ENCODE data around the gene RNF43.
A peak's percentile ranks its signal among the peaks of the same experiment; 100 is the strongest.

RNF43 gene

GRCh38 chr17:58420827-58421226, 3.5 kb upstream of the RNF43 start:
- Histone ChIP-seq H3K36me3 (ENCODE audit: control insufficient read depth, insufficient read depth, low read length) (no peaks in the 10 kb centered on the region), H3K9me3 (ENCODE audit: control insufficient read depth, low read length) (no peaks in the 10 kb centered on the region), H3K4me1 (ENCODE audit: control insufficient read depth, insufficient read depth, low read length, poor library complexity, severe bottlenecking) (peaks cover 7% of the 10 kb centered on the region), H3K27ac (ENCODE audit: low read depth, low read length, severe bottlenecking) (no peak overlapping the region), H3K4me3 (ENCODE audit: extremely low read depth, insufficient read depth, low read length, poor library complexity, severe bottlenecking) (no peak overlapping the region)
- WGBS, 2 experiments (ENCODE audit: insufficient coverage in 2 of 2), result 80% methylated on average over 1 of the region's 2 CpGs; no CpG with 5 or more reads in 1 of the 2 experiments

GRCh38 chr17:58416937-58417299, 416 bp downstream of the RNF43 start:
- H3K4me3 ChIP-seq (ENCODE audit: extremely low read depth, insufficient read depth, low read length, poor library complexity, severe bottlenecking), result peak overlapping the region; percentile 33
- H3K9me3 ChIP-seq (ENCODE audit: control insufficient read depth, low read length), result no peaks in the 10 kb centered on the region
- H3K27ac ChIP-seq (ENCODE audit: low read depth, low read length, severe bottlenecking), result peak overlapping the region; percentile 12
- 35% methylated on average over 5 of the region's 6 CpGs; no CpG with 5 or more reads in 1 of the 2 experiments for WGBS, 2 experiments (ENCODE audit: insufficient coverage in 2 of 2)
- peaks cover 11% of the 10 kb centered on the region for H3K4me1 ChIP-seq (ENCODE audit: control insufficient read depth, insufficient read depth, low read length, poor library complexity, severe bottlenecking)
- no peaks in the 10 kb centered on the region for H3K36me3 ChIP-seq (ENCODE audit: control insufficient read depth, insufficient read depth, low read length)

GRCh38 chr17:58416396-58416795, 938 bp downstream of the RNF43 start:
- peaks cover 8% of the 10 kb centered on the region for H3K4me1 ChIP-seq (ENCODE audit: control insufficient read depth, insufficient read depth, low read length, poor library complexity, severe bottlenecking)
- no peaks in the 10 kb centered on the region for H3K9me3 ChIP-seq (ENCODE audit: control insufficient read depth, low read length)
- peak overlapping the region; percentile 33 for H3K4me3 ChIP-seq (ENCODE audit: extremely low read depth, insufficient read depth, low read length, poor library complexity, severe bottlenecking)
- no peak overlapping the region for H3K27ac ChIP-seq (ENCODE audit: low read depth, low read length, severe bottlenecking)
- no peaks in the 10 kb centered on the region for H3K36me3 ChIP-seq (ENCODE audit: control insufficient read depth, insufficient read depth, low read length)
- no CpG with 5 or more reads among the region's 4 CpGs for WGBS, 2 experiments (ENCODE audit: insufficient coverage in 2 of 2)

GRCh38 chr17:58415371-58416055, 1.8 kb downstream of the RNF43 start:
- Histone ChIP-seq H3K36me3 (ENCODE audit: control insufficient read depth, insufficient read depth, low read length) (no peaks in the 10 kb centered on the region), H3K9me3 (ENCODE audit: control insufficient read depth, low read length) (no peaks in the 10 kb centered on the region), H3K4me1 (ENCODE audit: control insufficient read depth, insufficient read depth, low read length, poor library complexity, severe bottlenecking) (peaks cover 11% of the 10 kb centered on the region), H3K4me3 (ENCODE audit: extremely low read depth, insufficient read depth, low read length, poor library complexity, severe bottlenecking) (peak overlapping the region; percentile 12), H3K27ac (ENCODE audit: low read depth, low read length, severe bottlenecking) (no peak overlapping the region)
- 52 to 62% methylated on average over 5 of the region's 6 CpGs for WGBS, 2 experiments (ENCODE audit: insufficient coverage in 2 of 2)

- WGBS, 2 experiments (ENCODE audit: insufficient coverage in 2 of 2), result 76 to 86% methylated on average over 2 to 3 of the region's 3 CpGs
- no peaks in the 10 kb centered on the region for H3K9me3 ChIP-seq (ENCODE audit: control insufficient read depth, low read length)
- peaks cover 11% of the 10 kb centered on the region for H3K4me1 ChIP-seq (ENCODE audit: control insufficient read depth, insufficient read depth, low read length, poor library complexity, severe bottlenecking)
- H3K27ac ChIP-seq (ENCODE audit: low read depth, low read length, severe bottlenecking), result no peak overlapping the region
- no peak overlapping the region for H3K4me3 ChIP-seq (ENCODE audit: extremely low read depth, insufficient read depth, low read length, poor library complexity, severe bottlenecking)
- no peaks in the 10 kb centered on the region for H3K36me3 ChIP-seq (ENCODE audit: control insufficient read depth, insufficient read depth, low read length)
Measured at GRCh38 chr17:58414596-58414997, 2.7 kb downstream of the RNF43 start.

- H3K4me1 ChIP-seq (ENCODE audit: control insufficient read depth, insufficient read depth, low read length, poor library complexity, severe bottlenecking), result peaks cover 11% of the 10 kb centered on the region
- no peaks in the 10 kb centered on the region for H3K36me3 ChIP-seq (ENCODE audit: control insufficient read depth, insufficient read depth, low read length)
- WGBS, 2 experiments (ENCODE audit: insufficient coverage in 2 of 2), result 81 to 100% methylated on average over 1 to 2 of the region's 2 CpGs
- H3K4me3 ChIP-seq (ENCODE audit: extremely low read depth, insufficient read depth, low read length, poor library complexity, severe bottlenecking), result no peak overlapping the region
- no peaks in the 10 kb centered on the region for H3K9me3 ChIP-seq (ENCODE audit: control insufficient read depth, low read length)
- no peak overlapping the region for H3K27ac ChIP-seq (ENCODE audit: low read depth, low read length, severe bottlenecking)
Measured at GRCh38 chr17:58413684-58414083, 3.6 kb downstream of the RNF43 start.

- no peak overlapping the region for H3K27ac ChIP-seq (ENCODE audit: low read depth, low read length, severe bottlenecking)
- peaks cover 11% of the 10 kb centered on the region for H3K4me1 ChIP-seq (ENCODE audit: control insufficient read depth, insufficient read depth, low read length, poor library complexity, severe bottlenecking)
- no peaks in the 10 kb centered on the region for H3K36me3 ChIP-seq (ENCODE audit: control insufficient read depth, insufficient read depth, low read length)
- no peaks in the 10 kb centered on the region for H3K9me3 ChIP-seq (ENCODE audit: control insufficient read depth, low read length)
- H3K4me3 ChIP-seq (ENCODE audit: extremely low read depth, insufficient read depth, low read length, poor library complexity, severe bottlenecking), result no peak overlapping the region
- WGBS, 2 experiments (ENCODE audit: insufficient coverage in 2 of 2), result 80% methylated on average over 1 of the region's 3 CpGs; no CpG with 5 or more reads in 1 of the 2 experiments
Measured at GRCh38 chr17:58412961-58413586, 4.3 kb downstream of the RNF43 start.

GRCh38 chr17:58412064-58412703, 5.2 kb downstream of the RNF43 start:
- H3K36me3 ChIP-seq (ENCODE audit: control insufficient read depth, insufficient read depth, low read length), result no peaks in the 10 kb centered on the region
- no peak overlapping the region for H3K4me3 ChIP-seq (ENCODE audit: extremely low read depth, insufficient read depth, low read length, poor library complexity, severe bottlenecking)
- no peaks in the 10 kb centered on the region for H3K9me3 ChIP-seq (ENCODE audit: control insufficient read depth, low read length)
- H3K4me1 ChIP-seq (ENCODE audit: control insufficient read depth, insufficient read depth, low read length, poor library complexity, severe bottlenecking), result peaks cover 8% of the 10 kb centered on the region
- H3K27ac ChIP-seq (ENCODE audit: low read depth, low read length, severe bottlenecking), result no peak overlapping the region
- WGBS, 2 experiments (ENCODE audit: insufficient coverage in 2 of 2), result no CpG with 5 or more reads among the region's 1 CpG

- Histone ChIP-seq H3K36me3 (ENCODE audit: control insufficient read depth, insufficient read depth, low read length) (no peaks in the 10 kb centered on the region), H3K9me3 (ENCODE audit: control insufficient read depth, low read length) (no peaks in the 10 kb centered on the region), H3K4me1 (ENCODE audit: control insufficient read depth, insufficient read depth, low read length, poor library complexity, severe bottlenecking) (peaks cover 8% of the 10 kb centered on the region), H3K27ac (ENCODE audit: low read depth, low read length, severe bottlenecking) (no peak overlapping the region), H3K4me3 (ENCODE audit: extremely low read depth, insufficient read depth, low read length, poor library complexity, severe bottlenecking) (no peak overlapping the region)
- no CpG with 5 or more reads among the region's 1 CpG for WGBS, 2 experiments (ENCODE audit: insufficient coverage in 2 of 2)
Measured at GRCh38 chr17:58411408-58411894, 5.9 kb downstream of the RNF43 start.

GRCh38 chr17:58410714-58411407, 6.5 kb downstream of the RNF43 start:
- no peaks in the 10 kb centered on the region for H3K36me3 ChIP-seq (ENCODE audit: control insufficient read depth, insufficient read depth, low read length)
- no peak overlapping the region for H3K27ac ChIP-seq (ENCODE audit: low read depth, low read length, severe bottlenecking)
- H3K9me3 ChIP-seq (ENCODE audit: control insufficient read depth, low read length), result no peaks in the 10 kb centered on the region
- H3K4me3 ChIP-seq (ENCODE audit: extremely low read depth, insufficient read depth, low read length, poor library complexity, severe bottlenecking), result no peak overlapping the region
- peaks cover 8% of the 10 kb centered on the region for H3K4me1 ChIP-seq (ENCODE audit: control insufficient read depth, insufficient read depth, low read length, poor library complexity, severe bottlenecking)
